ENCODE data around the gene FGF19. TPM values are rescaled to one million over a fixed set of nuclear protein-coding genes. Genes with fewer than 3 reads are reported as not detected.

The FGF19 gene
- total and polyA plus RNA-seq, 2 donors (not counting 1 experiment from before 2014, with no cell fraction given) = not detected

DNA sequence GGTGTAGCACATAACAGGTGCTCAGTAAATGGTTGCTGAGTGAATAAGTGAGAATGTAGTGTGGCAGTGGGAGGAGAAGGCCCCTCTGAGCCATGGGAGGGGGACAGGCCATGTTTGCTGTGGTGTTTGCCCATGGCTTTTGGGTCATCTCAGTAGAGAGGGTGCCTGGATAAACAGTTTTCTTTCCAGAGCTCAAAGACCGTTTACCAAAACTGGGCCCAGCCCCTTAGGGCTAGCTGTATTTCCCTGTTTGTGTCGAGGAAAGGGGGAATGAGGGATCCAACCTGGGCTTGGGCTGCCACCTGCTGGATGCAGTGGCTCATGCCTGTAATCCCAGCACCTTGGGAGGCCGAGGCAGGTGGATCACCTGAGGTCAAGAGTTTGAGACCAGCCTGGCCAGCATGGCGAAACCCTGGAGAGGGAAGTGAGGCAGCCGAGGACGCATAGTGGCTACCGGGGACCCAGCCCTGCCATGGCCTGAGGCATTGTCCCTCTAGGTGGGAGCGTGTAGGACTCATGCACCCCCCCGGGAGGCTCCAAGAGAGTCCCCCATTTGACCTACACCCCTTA lies 20.0 kb downstream of the FGF19 start:
- H3K4me1 ChIP-seq (ENCODE audit: control insufficient read depth, extremely low read depth, insufficient read depth, low read length) = no peaks in the 10 kb centered on the region
- no peak overlapping the region for H3K4me2 ChIP-seq (ENCODE audit: extremely low read depth, insufficient read depth, low read length)
- no peaks in the 10 kb centered on the region for H4K20me1 ChIP-seq (ENCODE audit: control insufficient read depth, extremely low read depth, insufficient read depth, low read length)
- DNase-seq (ENCODE audit: low read depth in 2 of 2) = no peak
- H3K9ac ChIP-seq (ENCODE audit: insufficient read depth, low read length) = no peak overlapping the region
- no peak overlapping the region for H3K4me3 ChIP-seq (replicated peaks in 1 of 4; ENCODE audit: control extremely low read depth in 1 of 4, insufficient read depth in 1 of 4, low read depth in 3 of 4, low read length in 4 of 4)
- no peak overlapping the region for H3K27ac ChIP-seq (ENCODE audit: insufficient read depth, low read length)
- no peaks in the 10 kb centered on the region for H3K9me3 ChIP-seq (ENCODE audit: control insufficient read depth, insufficient read depth, low read depth, low read length)
- no peak overlapping the region for H2AFZ ChIP-seq (ENCODE audit: low read length)
- H3K27me3 ChIP-seq (ENCODE audit: control insufficient read depth, insufficient read depth, low read length) = no peaks in the 10 kb centered on the region
- H3K79me2 ChIP-seq (ENCODE audit: control insufficient read depth, insufficient read depth, low read length) = no peaks in the 10 kb centered on the region
- TF ChIP-seq EZH2 (IDR thresholded peaks at IDR 0.05; ENCODE audit: low read length, missing control alignments) = no peak
- TF ChIP-seq, protein P1, sequence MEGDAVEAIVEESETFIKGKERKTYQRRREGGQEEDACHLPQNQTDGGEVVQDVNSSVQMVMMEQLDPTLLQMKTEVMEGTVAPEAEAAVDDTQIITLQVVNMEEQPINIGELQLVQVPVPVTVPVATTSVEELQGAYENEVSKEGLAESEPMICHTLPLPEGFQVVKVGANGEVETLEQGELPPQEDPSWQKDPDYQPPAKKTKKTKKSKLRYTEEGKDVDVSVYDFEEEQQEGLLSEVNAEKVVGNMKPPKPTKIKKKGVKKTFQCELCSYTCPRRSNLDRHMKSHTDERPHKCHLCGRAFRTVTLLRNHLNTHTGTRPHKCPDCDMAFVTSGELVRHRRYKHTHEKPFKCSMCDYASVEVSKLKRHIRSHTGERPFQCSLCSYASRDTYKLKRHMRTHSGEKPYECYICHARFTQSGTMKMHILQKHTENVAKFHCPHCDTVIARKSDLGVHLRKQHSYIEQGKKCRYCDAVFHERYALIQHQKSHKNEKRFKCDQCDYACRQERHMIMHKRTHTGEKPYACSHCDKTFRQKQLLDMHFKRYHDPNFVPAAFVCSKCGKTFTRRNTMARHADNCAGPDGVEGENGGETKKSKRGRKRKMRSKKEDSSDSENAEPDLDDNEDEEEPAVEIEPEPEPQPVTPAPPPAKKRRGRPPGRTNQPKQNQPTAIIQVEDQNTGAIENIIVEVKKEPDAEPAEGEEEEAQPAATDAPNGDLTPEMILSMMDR (conservative IDR thresholded peaks at IDR 0.05 in 1 of 2, IDR thresholded peaks at IDR 0.05 in 1 of 2; ENCODE audit: low read depth in 1 of 2, low read length in 2 of 2) = peak in 1 of 2 donors; percentile 33
- H3K36me3 ChIP-seq (ENCODE audit: control insufficient read depth, insufficient read depth, low read length) = no peaks in the 10 kb centered on the region

DNA sequence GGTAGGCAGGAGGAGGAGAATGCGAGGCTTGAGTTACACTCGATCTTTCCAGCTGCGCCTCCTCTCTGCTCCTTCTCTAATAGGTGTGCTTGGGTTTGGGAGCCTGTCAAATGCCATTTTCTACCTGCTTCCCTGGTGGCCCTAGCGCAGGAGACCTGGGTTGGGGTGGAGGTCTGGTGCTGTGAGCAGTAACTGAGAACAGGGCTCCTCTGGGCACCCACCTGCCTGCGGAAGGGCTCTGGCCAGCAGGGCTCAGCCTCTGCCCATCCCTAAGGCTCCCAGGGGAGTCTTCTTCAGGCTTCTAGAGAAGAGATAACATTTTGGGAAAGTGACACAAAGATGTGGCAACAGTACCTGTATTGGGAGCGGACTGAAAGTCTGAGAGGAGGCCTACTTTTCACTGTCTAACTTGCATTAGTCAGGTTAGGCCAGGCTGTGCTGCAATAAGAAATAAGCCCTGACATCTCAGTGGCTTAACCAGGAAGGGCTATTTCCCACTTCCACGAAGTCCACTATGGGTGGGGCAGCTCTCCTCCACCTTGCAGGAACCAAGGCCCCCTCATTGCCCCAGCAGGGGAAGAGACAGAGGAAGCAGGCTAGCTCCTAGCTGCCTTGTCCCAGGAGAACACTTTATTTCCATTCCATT lies 21.0 kb downstream of the FGF19 start:
- TF ChIP-seq, protein P1 (conservative IDR thresholded peaks at IDR 0.05 in 1 of 2, IDR thresholded peaks at IDR 0.05 in 1 of 2; ENCODE audit: low read depth in 1 of 2, low read length in 2 of 2) = no peak
- no peak for TF ChIP-seq EZH2 (IDR thresholded peaks at IDR 0.05; ENCODE audit: low read length, missing control alignments)
- Histone ChIP-seq H3K9ac (ENCODE audit: insufficient read depth, low read length) (no peak overlapping the region), H2AFZ (ENCODE audit: low read length) (no peak overlapping the region), H3K4me3 (replicated peaks in 1 of 4; ENCODE audit: control extremely low read depth in 1 of 4, insufficient read depth in 1 of 4, low read depth in 3 of 4, low read length in 4 of 4) (no peak overlapping the region), H3K9me3 (ENCODE audit: control insufficient read depth, insufficient read depth, low read depth, low read length) (no peaks in the 10 kb centered on the region), H3K79me2 (ENCODE audit: control insufficient read depth, insufficient read depth, low read length) (no peaks in the 10 kb centered on the region), H3K27ac (ENCODE audit: insufficient read depth, low read length) (no peak overlapping the region), H3K4me2 (ENCODE audit: extremely low read depth, insufficient read depth, low read length) (no peak overlapping the region), H3K27me3 (ENCODE audit: control insufficient read depth, insufficient read depth, low read length) (no peaks in the 10 kb centered on the region), H3K36me3 (ENCODE audit: control insufficient read depth, insufficient read depth, low read length) (no peaks in the 10 kb centered on the region), H4K20me1 (ENCODE audit: control insufficient read depth, extremely low read depth, insufficient read depth, low read length) (no peaks in the 10 kb centered on the region), H3K4me1 (ENCODE audit: control insufficient read depth, extremely low read depth, insufficient read depth, low read length) (no peaks in the 10 kb centered on the region)
- DNase-seq (ENCODE audit: low read depth in 2 of 2) = no peak

DNA sequence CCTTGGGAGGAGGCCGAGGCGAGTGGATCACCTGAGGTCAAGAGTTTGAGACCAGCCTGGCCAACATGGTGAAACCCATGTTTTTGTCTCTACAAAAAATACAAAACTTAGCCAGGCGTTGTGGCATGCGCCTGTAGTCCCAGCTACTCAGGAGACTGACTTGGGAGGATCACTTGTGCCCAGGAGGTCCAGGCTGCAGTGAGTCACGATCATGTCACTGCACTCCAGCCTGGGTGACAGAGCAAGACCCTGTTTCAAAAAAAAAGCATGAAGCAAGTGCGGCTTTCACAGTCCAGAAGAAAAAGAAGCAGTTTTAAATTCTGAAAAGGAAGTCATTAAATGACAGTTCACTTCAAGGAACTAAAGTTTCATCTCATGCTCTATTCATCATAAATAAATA lies 21.6 kb downstream of the FGF19 start:
- no peak for TF ChIP-seq EZH2 (IDR thresholded peaks at IDR 0.05; ENCODE audit: low read length, missing control alignments)
- TF ChIP-seq, protein P1 (conservative IDR thresholded peaks at IDR 0.05 in 1 of 2, IDR thresholded peaks at IDR 0.05 in 1 of 2; ENCODE audit: low read depth in 1 of 2, low read length in 2 of 2) = no peak
- H2AFZ ChIP-seq (ENCODE audit: low read length) = no peak overlapping the region
- no peak for DNase-seq (ENCODE audit: low read depth in 2 of 2)
- H3K9me3 ChIP-seq (ENCODE audit: control insufficient read depth, insufficient read depth, low read depth, low read length) = no peaks in the 10 kb centered on the region
- H3K36me3 ChIP-seq (ENCODE audit: control insufficient read depth, insufficient read depth, low read length) = no peaks in the 10 kb centered on the region
- H3K4me2 ChIP-seq (ENCODE audit: extremely low read depth, insufficient read depth, low read length) = no peak overlapping the region
- no peaks in the 10 kb centered on the region for H3K4me1 ChIP-seq (ENCODE audit: control insufficient read depth, extremely low read depth, insufficient read depth, low read length)
- no peak overlapping the region for H3K27ac ChIP-seq (ENCODE audit: insufficient read depth, low read length)
- H3K4me3 ChIP-seq (replicated peaks in 1 of 4; ENCODE audit: control extremely low read depth in 1 of 4, insufficient read depth in 1 of 4, low read depth in 3 of 4, low read length in 4 of 4) = no peak overlapping the region
- H3K79me2 ChIP-seq (ENCODE audit: control insufficient read depth, insufficient read depth, low read length) = no peaks in the 10 kb centered on the region
- no peaks in the 10 kb centered on the region for H4K20me1 ChIP-seq (ENCODE audit: control insufficient read depth, extremely low read depth, insufficient read depth, low read length)
- H3K9ac ChIP-seq (ENCODE audit: insufficient read depth, low read length) = no peak overlapping the region
- no peaks in the 10 kb centered on the region for H3K27me3 ChIP-seq (ENCODE audit: control insufficient read depth, insufficient read depth, low read length)

Measured in fibroblast of lung (primary cell).